GM23338 (cell line): ENCODE results near the gene UBXN2A. TPM values are rescaled to one million over a fixed set of nuclear protein-coding genes. Genes with fewer than 3 reads are reported as not detected.

Experiments used
- ATAC-seq: fragments of 200-7000 bp; cut with Tn5 transposase; 3 replicates; pipeline ENCODE4 v1.9.1; 2020
- DNase-seq: peaks from one replicate; pipeline ENCODE4 v3.0.0-alpha.2; 2015; ENCODE audit warnings: low spot score
- H2AFZ ChIP-seq: fragments of 200-600 bp; sonication (generic); 2 replicates; pipeline ENCODE4 v1.8.0; 2016; ENCODE audit warnings: antibody characterized with exemption, mild to moderate bottlenecking, moderate library complexity
- H3F3A ChIP-seq: fragments of 200-600 bp; sonication (generic); replicated peaks from 2 replicates; pipeline ENCODE4 v1.8.0; 2017; ENCODE audit warnings: antibody characterized with exemption, mixed run types, low read depth
- H3K27ac ChIP-seq: fragments of 200-600 bp; sonication (generic); 2 replicates; pipeline ENCODE4 v1.6.1; 2016; ENCODE audit warnings: low read depth
- H3K27me3 ChIP-seq: fragments of 200-600 bp; sonication (generic); 2 replicates; pipeline ENCODE4 v1.8.0; 2016; ENCODE audit warnings: mild to moderate bottlenecking, mixed run types, moderate library complexity; ENCODE audit not compliant: insufficient read depth
- H3K36me3 ChIP-seq: fragments of 200-600 bp; sonication (generic); 2 replicates; pipeline ENCODE4 v1.8.0; 2016; ENCODE audit warnings: mild to moderate bottlenecking; ENCODE audit not compliant: insufficient read depth
- H3K4me1 ChIP-seq: fragments of 200-600 bp; sonication (generic); 2 replicates; pipeline ENCODE4 v1.8.0; 2016; ENCODE audit warnings: mild to moderate bottlenecking, moderate library complexity; ENCODE audit not compliant: insufficient read depth
- H3K4me2 ChIP-seq: fragments of 200-600 bp; sonication (generic); 2 replicates; pipeline ENCODE4 v1.7.1; 2017; ENCODE audit warnings: mixed run types
- H3K4me3 ChIP-seq: fragments of 200-600 bp; sonication (generic); 2 replicates; pipeline ENCODE4 v1.6.1; 2016; ENCODE audit warnings: mixed run types
- H3K79me2 ChIP-seq: fragments of 200-600 bp; sonication (generic); replicated peaks from 2 replicates; pipeline ENCODE4 v1.8.0; 2017; ENCODE audit warnings: mild to moderate bottlenecking; ENCODE audit not compliant: insufficient read depth
- H3K9me2 ChIP-seq: fragments of 200-600 bp; sonication (generic); 2 replicates; pipeline ENCODE4 v1.8.0; 2017; ENCODE audit not compliant: insufficient read depth
- H4K20me1 ChIP-seq: fragments of 200-600 bp; sonication (generic); replicated peaks from 2 replicates; pipeline ENCODE4 v1.8.0; 2017; ENCODE audit warnings: mild to moderate bottlenecking; ENCODE audit not compliant: insufficient read depth
- H3K27ac Mint-ChIP-seq: 2 replicates; pipeline ENCODE4 v1.8.0; 2020; ENCODE audit warnings: inconsistent platforms, mild to moderate bottlenecking, moderate library complexity, mixed read lengths
- H3K27me3 Mint-ChIP-seq: 3 replicates; pipeline ENCODE4 v1.8.0; 2022; ENCODE audit warnings: low read depth, mild to moderate bottlenecking, moderate library complexity, mixed read lengths, inconsistent platforms; ENCODE audit not compliant: insufficient read depth, poor library complexity
- H3K36me3 Mint-ChIP-seq: 3 replicates; pipeline ENCODE4 v1.8.0; 2021; ENCODE audit warnings: low read depth, mild to moderate bottlenecking, inconsistent platforms, moderate library complexity, mixed read lengths
- H3K4me1 Mint-ChIP-seq: 3 replicates; pipeline ENCODE4 v1.8.0; 2020; ENCODE audit warnings: mild to moderate bottlenecking, inconsistent platforms, mixed read lengths
- H3K4me3 Mint-ChIP-seq: 3 replicates; pipeline ENCODE4 v1.8.0; 2021; ENCODE audit warnings: moderate library complexity, mild to moderate bottlenecking, inconsistent platforms, mixed read lengths
- H3K9me3 Mint-ChIP-seq: 3 replicates; pipeline ENCODE4 v1.8.0; 2020; ENCODE audit warnings: moderate library complexity, mild to moderate bottlenecking, inconsistent platforms, mixed read lengths
- CREB1 ChIP-seq: fragments of 250-450 bp; sonication (Bioruptor Pico); IDR thresholded peaks from 2 replicates; pipeline ENCODE4 v1.5.0; 2020; ENCODE audit warnings: low read depth, mild to moderate bottlenecking, moderate library complexity
- CTCF ChIP-seq, 2 experiments: fragments of 200-600 bp in 1 of 2; sonication (generic) in 1 of 2; conservative IDR thresholded peaks; 2 replicates each; pipeline versions ENCODE4 v1.5.1 to v1.6.1; 2016 to 2017; ENCODE audit warnings: antibody characterized with exemption in 2 of 2, low read depth in 2 of 2, mild to moderate bottlenecking in 2 of 2, moderate library complexity in 1 of 2
- ETS1 ChIP-seq: IDR thresholded peaks from 2 replicates; pipeline ENCODE4 v1.6.1; 2016; ENCODE audit warnings: antibody characterized with exemption
- EZH2 ChIP-seq: fragments of 200-600 bp; sonication (generic); IDR thresholded peaks from one replicate; pipeline ENCODE4 v1.8.0; 2017; ENCODE audit warnings: antibody characterized with exemption, mild to moderate bottlenecking, low read depth; ENCODE audit not compliant: unreplicated experiment
- EZH2phosphoT487 ChIP-seq: fragments of 200-600 bp; sonication (generic); IDR thresholded peaks from one replicate; pipeline ENCODE4 v1.8.1; 2018; ENCODE audit warnings: antibody characterized with exemption; ENCODE audit not compliant: unreplicated experiment
- JUNB ChIP-seq: IDR thresholded peaks from one replicate; pipeline ENCODE4 v1.6.1; 2016; ENCODE audit warnings: antibody characterized with exemption; ENCODE audit not compliant: unreplicated experiment
- NANOG ChIP-seq: IDR thresholded peaks from 2 replicates; pipeline ENCODE4 v1.6.1; 2016; ENCODE audit warnings: antibody characterized with exemption, borderline replicate concordance
- POLR2AphosphoS5 ChIP-seq: IDR thresholded peaks from 2 replicates; pipeline ENCODE4 v1.6.1; 2016; ENCODE audit warnings: antibody characterized with exemption, low read depth
- REST ChIP-seq: IDR thresholded peaks from one replicate; pipeline ENCODE4 v1.6.1; 2018; ENCODE audit warnings: antibody characterized with exemption; ENCODE audit not compliant: unreplicated experiment
- STAT1 ChIP-seq: IDR thresholded peaks from one replicate; pipeline ENCODE4 v1.6.1; 2016; ENCODE audit warnings: antibody characterized with exemption; ENCODE audit not compliant: unreplicated experiment
- ZNF114 ChIP-seq: fragments of 250-450 bp; sonication (Bioruptor Pico); IDR thresholded peaks from 2 replicates; pipeline ENCODE4 v1.5.0; 2020; ENCODE audit warnings: mild to moderate bottlenecking, moderate library complexity
- ZNF331 ChIP-seq: fragments of 250-450 bp; sonication (Bioruptor Pico); IDR thresholded peaks from 2 replicates; pipeline ENCODE4 v1.5.0; 2020; ENCODE audit warnings: low read depth, mild to moderate bottlenecking, moderate library complexity
- polyA plus RNA-seq: library from polyadenylated mRNA; unstranded; fragments of >200 nt; fragmentation: Nextera tagmentation; extraction: Ambion mirVana; gene quantifications from 2 replicates; pipeline ENCODE4 v1.2.1, GENCODE V29; 2016
- total RNA-seq: library from RNA; depleted of rRNA; stranded (reverse); fragments of >200 nt; shearing (Covaris generic); gene quantifications from 2 replicates; pipeline ENCODE4 v1.2.3, GENCODE V29; 2014
- TF ChIP-seq, protein P1 (sequence below): fragments of 250-450 bp; sonication (Bioruptor Pico); IDR thresholded peaks from 2 replicates; pipeline ENCODE4 v1.5.0; 2020; ENCODE audit warnings: mild to moderate bottlenecking, moderate library complexity

UBXN2A gene
- total and polyA plus RNA-seq, 2 experiments from 2014 or later = 11.5 to 12.1 TPM

GRCh38 chr2:23901966-23902846 lies 38.1 kb upstream of the UBXN2A start:
- H3K4me2 ChIP-seq = no peak overlapping the region
- no peak for ATAC-seq
- no peak overlapping the region for H3K4me3 Mint-ChIP-seq
- H3K4me1 Mint-ChIP-seq = peaks cover 10% of the 10 kb centered on the region; the same call in 2 of the 3 replicates
- H3K4me3 ChIP-seq = no peak overlapping the region
- no peaks in the 10 kb centered on the region for H3F3A ChIP-seq
- H3K36me3 Mint-ChIP-seq = peaks cover 3% of the 10 kb centered on the region; the same call in 1 of the 3 replicates
- H2AFZ ChIP-seq = no peak overlapping the region
- H3K79me2 ChIP-seq = peaks cover 92% of the 10 kb centered on the region
- H3K9me3 Mint-ChIP-seq = no peaks in the 10 kb centered on the region; the same call in 2 of the 3 replicates
- no peaks in the 10 kb centered on the region for H4K20me1 ChIP-seq
- H3K27ac ChIP-seq = no peak overlapping the region
- no peaks in the 10 kb centered on the region for H3K27me3 ChIP-seq
- DNase-seq = no peak
- no peaks in the 10 kb centered on the region; the same call in 1 of the 2 replicates for H3K9me2 ChIP-seq
- no peaks in the 10 kb centered on the region for H3K4me1 ChIP-seq
- no peaks in the 10 kb centered on the region for H3K27me3 Mint-ChIP-seq
- TF ChIP-seq, protein P1, sequence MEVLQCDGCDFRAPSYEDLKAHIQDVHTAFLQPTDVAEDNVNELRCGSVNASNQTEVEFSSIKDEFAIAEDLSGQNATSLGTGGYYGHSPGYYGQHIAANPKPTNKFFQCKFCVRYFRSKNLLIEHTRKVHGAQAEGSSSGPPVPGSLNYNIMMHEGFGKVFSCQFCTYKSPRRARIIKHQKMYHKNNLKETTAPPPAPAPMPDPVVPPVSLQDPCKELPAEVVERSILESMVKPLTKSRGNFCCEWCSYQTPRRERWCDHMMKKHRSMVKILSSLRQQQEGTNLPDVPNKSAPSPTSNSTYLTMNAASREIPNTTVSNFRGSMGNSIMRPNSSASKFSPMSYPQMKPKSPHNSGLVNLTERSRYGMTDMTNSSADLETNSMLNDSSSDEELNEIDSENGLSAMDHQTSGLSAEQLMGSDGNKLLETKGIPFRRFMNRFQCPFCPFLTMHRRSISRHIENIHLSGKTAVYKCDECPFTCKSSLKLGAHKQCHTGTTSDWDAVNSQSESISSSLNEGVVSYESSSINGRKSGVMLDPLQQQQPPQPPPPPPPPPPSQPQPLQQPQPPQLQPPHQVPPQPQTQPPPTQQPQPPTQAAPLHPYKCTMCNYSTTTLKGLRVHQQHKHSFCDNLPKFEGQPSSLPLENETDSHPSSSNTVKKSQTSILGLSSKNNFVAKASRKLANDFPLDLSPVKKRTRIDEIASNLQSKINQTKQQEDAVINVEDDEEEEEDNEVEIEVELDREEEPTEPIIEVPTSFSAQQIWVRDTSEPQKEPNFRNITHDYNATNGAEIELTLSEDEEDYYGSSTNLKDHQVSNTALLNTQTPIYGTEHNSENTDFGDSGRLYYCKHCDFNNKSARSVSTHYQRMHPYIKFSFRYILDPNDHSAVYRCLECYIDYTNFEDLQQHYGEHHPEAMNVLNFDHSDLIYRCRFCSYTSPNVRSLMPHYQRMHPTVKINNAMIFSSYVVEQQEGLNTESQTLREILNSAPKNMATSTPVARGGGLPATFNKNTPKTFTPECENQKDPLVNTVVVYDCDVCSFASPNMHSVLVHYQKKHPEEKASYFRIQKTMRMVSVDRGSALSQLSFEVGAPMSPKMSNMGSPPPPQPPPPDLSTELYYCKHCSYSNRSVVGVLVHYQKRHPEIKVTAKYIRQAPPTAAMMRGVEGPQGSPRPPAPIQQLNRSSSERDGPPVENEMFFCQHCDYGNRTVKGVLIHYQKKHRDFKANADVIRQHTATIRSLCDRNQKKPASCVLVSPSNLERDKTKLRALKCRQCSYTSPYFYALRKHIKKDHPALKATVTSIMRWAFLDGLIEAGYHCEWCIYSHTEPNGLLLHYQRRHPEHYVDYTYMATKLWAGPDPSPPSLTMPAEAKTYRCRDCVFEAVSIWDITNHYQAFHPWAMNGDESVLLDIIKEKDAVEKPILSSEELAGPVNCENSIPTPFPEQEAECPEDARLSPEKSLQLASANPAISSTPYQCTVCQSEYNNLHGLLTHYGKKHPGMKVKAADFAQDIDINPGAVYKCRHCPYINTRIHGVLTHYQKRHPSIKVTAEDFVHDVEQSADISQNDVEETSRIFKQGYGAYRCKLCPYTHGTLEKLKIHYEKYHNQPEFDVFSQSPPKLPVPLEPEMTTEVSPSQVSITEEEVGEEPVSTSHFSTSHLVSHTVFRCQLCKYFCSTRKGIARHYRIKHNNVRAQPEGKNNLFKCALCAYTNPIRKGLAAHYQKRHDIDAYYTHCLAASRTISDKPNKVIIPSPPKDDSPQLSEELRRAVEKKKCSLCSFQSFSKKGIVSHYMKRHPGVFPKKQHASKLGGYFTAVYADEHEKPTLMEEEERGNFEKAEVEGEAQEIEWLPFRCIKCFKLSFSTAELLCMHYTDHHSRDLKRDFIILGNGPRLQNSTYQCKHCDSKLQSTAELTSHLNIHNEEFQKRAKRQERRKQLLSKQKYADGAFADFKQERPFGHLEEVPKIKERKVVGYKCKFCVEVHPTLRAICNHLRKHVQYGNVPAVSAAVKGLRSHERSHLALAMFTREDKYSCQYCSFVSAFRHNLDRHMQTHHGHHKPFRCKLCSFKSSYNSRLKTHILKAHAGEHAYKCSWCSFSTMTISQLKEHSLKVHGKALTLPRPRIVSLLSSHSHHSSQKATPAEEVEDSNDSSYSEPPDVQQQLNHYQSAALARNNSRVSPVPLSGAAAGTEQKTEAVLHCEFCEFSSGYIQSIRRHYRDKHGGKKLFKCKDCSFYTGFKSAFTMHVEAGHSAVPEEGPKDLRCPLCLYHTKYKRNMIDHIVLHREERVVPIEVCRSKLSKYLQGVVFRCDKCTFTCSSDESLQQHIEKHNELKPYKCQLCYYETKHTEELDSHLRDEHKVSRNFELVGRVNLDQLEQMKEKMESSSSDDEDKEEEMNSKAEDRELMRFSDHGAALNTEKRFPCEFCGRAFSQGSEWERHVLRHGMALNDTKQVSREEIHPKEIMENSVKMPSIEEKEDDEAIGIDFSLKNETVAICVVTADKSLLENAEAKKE (CRISPR knock-in tag) = no peak
- TF ChIP-seq JUNB = no peak
- no peak for TF ChIP-seq ZNF331 (CRISPR knock-in tag)
- TF ChIP-seq POLR2AphosphoS5 = no peak
- TF ChIP-seq EZH2 = no peak
- no peak for TF ChIP-seq ZNF114 (CRISPR knock-in tag)
- no peak for TF ChIP-seq EZH2phosphoT487
- no peak for TF ChIP-seq REST
- no peak for TF ChIP-seq CTCF (conservative IDR thresholded peaks at IDR 0.05; ENCODE audit: low read depth in 2 of 2)
- TF ChIP-seq CREB1 (CRISPR knock-in tag) = no peak
- no peak for TF ChIP-seq STAT1
- no peak for TF ChIP-seq ETS1
- TF ChIP-seq NANOG = no peak
- H3K27ac Mint-ChIP-seq = no peak overlapping the region
- no peaks in the 10 kb centered on the region for H3K36me3 ChIP-seq
